Tibial nerve (tissue), 4 donors: ENCODE results near the gene PPFIBP1.

Source experiments
- EP300 ChIP-seq, 2 donors: sonication (generic); formaldehyde crosslinking; IDR thresholded peaks; one replicate each; pipeline ENCODE4 v1.6.1; 2017; ENCODE audit warnings: antibody characterized with exemption in 2 of 2, mild to moderate bottlenecking in 1 of 2
- TF ChIP-seq, protein P1 (sequence below), 5 experiments: fragments of 200-600 bp in 3 of 5; fragments of 450-650 bp in 2 of 5; sonication (generic) in 3 of 5; IDR thresholded peaks; one replicate each; pipeline ENCODE4 v1.5.1; 2016 to 2019; ENCODE audit warnings: antibody characterized with exemption in 5 of 5, mild to moderate bottlenecking in 3 of 5, moderate library complexity in 2 of 5

- TF ChIP-seq, protein P1, sequence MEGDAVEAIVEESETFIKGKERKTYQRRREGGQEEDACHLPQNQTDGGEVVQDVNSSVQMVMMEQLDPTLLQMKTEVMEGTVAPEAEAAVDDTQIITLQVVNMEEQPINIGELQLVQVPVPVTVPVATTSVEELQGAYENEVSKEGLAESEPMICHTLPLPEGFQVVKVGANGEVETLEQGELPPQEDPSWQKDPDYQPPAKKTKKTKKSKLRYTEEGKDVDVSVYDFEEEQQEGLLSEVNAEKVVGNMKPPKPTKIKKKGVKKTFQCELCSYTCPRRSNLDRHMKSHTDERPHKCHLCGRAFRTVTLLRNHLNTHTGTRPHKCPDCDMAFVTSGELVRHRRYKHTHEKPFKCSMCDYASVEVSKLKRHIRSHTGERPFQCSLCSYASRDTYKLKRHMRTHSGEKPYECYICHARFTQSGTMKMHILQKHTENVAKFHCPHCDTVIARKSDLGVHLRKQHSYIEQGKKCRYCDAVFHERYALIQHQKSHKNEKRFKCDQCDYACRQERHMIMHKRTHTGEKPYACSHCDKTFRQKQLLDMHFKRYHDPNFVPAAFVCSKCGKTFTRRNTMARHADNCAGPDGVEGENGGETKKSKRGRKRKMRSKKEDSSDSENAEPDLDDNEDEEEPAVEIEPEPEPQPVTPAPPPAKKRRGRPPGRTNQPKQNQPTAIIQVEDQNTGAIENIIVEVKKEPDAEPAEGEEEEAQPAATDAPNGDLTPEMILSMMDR (IDR thresholded peaks at IDR 0.05): no peak
- TF ChIP-seq EP300 (IDR thresholded peaks at IDR 0.05): no peak
These were observed 27.3 kb downstream of the PPFIBP1 start for GRCh38 chr12:27551172-27551840.
